GM18858 (cell line): ENCODE measurements around the gene COL4A3.
A peak's percentile ranks its signal among the peaks of the same experiment; 100 is the strongest.

ENCODE experiments used
- ATAC-seq: cut with Tn5 transposase; IDR thresholded peaks from one replicate; pipeline ENCODE4 v1.9.1; 2021; ENCODE audit not compliant: unreplicated experiment

Gene COL4A3

DNA sequence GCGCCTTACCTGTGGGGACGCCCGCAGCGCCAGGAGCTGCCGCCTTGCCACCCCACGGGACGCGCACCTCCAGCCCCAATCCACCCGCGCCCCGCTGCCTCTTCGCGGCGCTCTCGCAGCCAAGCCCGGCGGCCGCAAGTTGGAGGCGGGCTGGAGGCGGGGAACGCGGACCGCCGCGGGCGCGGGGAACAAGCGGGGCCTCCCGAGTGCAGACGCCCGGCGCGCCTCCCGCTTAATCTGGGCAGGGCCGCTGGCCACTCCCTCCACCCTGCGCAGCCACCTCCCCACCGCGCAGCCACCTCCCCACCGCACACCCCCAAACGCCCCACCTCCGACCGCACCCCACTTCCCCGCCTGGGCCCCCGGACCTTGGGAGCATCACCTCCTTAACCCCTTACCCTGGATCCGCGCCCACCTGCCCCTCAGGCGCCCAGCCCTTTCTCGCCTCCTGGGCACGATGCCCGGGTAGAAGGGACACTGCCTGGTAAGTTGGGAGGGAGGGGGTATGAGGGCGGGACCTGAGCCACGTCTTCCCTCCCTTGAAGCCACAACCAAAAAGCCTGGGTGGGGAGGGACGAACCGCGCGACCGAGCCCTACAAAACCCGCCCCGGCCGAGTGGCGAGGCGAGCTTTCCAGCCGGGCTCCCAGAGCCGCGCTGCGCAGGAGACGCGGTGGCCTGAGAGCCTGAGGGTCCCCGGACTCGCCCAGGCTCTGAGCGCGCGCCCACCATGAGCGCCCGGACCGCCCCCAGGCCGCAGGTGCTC is at the start of gene COL4A3, which contains the start of gene COL4A4:
COL4A3 (plus strand) TSS at position 627 of the 765 bp plus-strand sequence; CDS start at position 730, 103 bp downstream.
COL4A4 (minus strand) TSS at position 208 of the 765 bp plus-strand sequence. CDS start 16,722 bp downstream, outside the sequence.
- ATAC-seq = peak; percentile 37

DNA sequence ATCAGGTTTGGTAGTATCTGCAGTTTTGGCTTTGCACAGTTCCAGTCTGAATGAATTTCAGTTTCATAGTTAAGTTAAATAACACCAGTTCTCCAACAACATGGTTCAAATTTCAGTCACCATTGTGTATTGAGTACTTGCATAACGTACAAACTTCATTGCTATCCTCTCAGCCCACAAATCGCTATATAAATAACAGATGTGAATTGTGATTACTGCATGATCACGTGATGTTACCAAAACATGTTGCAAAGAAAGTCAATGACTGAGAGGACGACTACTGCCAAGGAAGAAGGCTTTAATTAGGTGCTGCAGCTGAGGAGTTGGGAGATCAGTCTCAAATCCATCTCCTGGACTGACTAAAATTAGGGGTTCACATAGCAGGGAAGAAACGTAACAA is 48.7 kb upstream of the COL4A3 start:
- no peak for ATAC-seq

DNA sequence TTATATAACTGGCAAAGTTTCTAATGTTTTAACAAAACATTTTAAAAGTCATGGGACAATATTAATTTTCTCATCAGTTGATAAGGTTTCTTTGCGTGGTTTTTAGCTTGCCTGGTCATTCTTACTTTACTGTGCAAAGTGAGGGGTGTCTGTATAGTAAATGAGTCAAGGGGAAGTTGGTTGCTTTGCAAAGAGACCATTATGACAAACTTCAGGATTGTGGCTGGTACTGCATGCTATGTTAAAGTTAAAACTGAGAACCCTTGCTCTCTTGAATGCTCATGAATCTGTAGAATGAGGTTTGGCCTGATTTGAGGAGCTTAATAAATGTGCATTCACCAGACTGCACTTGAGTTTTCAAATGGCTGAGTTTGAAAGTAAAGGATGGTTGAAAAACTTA is 47.4 kb upstream of the COL4A3 start:
- peak; percentile 43 for ATAC-seq

DNA sequence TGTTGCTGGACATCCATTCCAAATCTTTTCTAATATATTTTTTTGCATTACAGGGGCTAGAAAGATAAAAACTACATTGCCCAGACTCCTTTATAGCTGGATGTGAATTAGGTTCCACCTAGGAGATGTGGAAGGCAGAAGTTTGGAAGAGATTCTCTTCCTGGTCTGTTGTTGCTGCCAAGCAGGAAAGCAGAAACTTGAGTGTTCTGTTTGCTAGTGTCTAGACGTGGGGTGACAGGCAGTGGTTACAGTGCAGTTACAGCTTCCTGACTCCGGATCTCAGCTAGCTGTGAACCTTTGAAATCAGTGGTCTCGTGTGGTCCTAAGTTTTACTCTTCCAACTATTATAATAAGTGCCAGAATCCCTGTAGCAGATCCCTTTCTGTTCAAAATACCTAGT is 46.6 kb upstream of the COL4A3 start:
- no peak for ATAC-seq

DNA sequence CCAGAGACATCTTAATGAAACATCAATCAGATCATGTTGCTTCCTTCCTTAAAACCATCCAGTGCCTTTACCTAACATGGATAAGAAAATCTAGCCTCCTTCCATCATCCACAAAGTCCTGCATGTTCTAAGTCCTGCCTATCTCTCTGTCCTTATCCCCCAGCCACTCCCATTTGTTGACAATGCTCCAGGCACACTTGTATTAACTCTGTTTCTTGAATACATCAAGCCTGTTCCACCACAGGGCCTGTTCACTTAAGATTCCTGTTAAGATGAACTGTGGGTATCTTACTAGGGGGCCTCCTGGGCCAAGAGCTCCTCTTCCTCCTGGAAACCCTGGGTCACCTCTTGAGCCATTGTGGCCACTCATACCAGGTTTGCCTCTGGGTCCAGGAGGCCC is 46.1 kb upstream of the COL4A3 start:
- no peak for ATAC-seq

DNA sequence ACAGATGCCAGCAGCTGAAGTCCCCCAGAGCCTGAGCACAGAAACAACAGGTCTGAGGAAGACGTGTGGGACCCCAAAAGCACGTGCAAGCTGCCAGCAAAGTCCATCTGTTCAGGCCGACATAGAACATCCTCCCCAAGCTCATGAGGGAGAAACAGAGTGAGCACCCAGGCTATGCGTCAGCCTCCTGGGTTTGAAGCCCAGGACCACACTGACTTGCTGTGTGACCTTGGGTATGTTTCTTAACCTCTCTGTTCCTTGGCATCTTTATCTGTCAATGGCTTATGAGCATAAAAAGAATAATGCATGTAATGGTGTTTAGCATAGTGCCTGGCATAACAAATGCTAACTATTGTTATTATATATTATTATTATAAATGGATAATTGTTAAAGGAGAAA is 40.7 kb upstream of the COL4A3 start:
- no peak for ATAC-seq

DNA sequence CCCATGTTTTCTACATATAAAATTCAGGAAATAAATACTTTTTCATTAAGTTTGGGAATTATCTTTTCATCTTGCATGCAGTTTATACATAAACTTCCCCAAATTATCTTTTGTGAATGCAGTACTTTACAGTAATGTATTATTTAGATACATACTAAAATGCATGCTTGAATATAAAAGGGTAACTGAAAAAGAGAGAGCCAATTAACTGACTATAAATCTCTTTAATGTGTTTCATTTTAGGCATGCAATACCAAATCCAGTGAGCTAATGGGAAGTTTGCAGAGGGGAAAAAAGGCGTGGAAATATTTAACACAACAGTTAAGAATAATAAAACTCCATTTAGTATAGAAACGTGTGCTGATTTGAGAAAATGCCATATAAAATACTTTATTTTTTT is 39.6 kb upstream of the COL4A3 start:
- no peak for ATAC-seq

DNA sequence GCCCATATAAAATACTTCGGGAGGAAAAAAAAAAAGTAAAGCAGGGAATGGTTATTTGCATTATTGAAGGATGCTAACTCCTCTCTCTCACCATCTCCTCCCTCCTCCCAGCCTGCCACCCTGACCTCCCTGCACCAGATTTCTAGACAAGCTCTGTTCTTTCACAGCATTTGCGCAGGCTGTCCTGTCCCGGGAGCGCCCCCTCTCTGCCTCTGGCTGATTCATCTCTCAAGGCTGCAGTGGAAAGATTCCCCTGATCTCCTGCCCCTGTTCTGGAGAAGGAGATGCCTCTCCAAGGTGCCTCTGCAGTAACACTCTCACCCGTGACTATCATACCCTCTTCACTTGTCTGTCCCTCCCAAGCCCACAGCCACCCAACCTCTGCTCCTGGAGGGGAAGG is 38.9 kb upstream of the COL4A3 start:
- no peak for ATAC-seq

DNA sequence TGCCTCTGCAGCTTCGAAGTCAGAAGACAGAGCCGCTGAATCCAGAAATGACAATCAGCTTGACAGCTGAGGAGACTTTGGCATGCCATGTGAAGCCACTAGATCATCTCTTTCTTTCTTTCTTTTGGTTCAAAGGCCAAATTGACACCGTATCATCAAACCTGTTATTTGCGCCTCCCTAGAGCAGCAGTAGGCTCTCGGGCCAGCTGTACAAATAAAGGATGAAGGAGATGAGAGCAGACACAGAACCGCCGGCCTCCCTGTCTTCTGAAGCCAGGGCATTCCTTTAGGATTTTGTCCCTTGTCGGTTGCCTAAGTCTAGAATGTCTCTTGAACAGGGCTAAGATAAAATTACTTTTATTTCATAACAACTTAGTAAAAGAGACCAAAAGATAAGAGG is 37.2 kb upstream of the COL4A3 start:
- no peak for ATAC-seq

DNA sequence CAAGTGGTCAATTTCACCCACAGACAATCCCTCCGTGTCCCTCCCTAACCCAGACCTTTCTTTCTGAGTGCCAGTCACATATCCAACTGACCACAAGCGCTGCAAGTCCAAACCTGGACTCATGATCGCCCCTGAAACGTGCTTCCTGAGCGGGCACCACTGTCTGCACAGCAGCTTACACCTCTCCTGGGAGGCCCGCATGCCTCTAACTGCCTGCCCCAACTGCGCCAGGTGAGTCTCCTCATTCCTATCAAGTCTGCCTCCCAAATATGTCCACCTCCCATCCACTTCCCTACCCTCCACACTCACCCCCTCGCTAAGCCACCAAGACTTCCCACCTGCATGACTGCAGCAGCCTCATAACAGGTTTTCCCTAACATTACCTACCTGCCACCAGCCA is 33.8 kb upstream of the COL4A3 start:
- ATAC-seq = no peak

DNA sequence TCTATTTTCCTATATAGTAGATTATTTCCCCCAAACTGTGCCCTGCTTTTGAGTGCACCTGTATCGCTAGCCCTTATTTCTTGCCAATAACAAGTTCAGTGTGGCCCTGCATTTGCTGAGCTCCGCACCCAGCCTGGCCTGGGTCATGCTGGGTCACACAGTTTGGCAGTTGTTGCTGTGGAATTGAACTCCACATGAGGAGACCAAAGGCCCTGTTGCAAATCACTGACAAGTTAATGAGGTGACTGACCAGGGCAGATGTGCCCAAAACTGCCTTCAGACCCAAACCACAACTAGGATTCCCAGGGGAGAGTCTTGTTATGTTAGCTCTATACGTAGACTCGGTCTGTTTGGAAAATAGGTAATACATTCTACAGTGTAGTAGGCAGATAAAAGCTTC is 31.4 kb upstream of the COL4A3 start:
- ATAC-seq = no peak

DNA sequence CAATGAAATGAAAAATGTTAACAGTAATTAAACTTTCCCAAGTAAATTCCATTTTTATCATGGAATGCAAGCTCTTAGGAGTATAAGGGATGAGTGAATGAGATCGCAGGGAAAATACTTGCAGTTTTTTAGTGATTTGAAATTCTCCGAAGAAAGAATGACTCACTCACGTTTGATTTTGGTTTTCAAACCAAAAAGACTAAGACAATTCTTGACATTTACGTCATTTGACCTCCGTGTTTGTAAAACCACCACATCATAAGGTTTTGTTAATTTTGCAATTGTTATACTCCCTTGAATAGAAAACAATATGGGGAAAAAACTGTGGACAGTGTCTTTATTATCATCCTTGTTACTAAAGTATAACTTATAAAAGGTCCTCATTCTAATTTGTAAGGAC is 29.8 kb upstream of the COL4A3 start:
- ATAC-seq = no peak

DNA sequence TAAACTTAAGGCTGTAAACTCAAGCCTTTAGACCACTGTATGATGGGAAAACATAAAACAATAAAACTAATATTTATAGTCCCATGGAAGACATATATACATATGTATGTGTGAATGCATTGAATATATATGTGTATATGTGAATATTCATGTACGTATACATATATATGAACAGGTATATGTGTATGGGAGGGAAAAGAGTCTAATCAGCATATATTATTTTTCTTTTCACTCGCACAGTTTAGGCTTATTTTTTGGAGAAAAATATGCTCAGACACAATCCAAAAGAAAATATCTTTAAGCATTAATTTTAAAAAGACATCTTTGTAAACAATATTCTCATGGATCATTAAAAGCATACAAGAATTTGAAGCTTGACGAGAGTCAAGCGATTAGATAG is 23.1 kb upstream of the COL4A3 start:
- no peak for ATAC-seq

DNA sequence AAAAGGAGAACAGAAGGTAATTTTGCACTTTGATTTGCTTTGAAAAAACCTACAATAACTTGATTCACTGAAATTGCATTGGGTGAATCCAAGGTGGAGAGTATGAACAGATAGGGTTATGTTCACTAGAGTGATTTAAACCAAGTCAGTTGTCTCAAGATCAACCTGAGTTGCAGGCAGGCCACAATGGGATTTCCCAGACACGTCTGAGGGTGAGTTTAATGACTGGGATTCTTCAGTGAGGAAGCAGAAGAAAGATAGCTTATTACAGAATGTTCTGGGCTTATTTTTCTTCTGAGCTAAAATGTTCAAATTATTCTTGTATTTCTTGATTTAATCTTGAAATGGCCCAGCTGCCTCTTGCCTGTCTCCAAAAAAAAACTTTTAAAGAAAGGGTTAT is 20.5 kb upstream of the COL4A3 start:
- ATAC-seq = no peak

DNA sequence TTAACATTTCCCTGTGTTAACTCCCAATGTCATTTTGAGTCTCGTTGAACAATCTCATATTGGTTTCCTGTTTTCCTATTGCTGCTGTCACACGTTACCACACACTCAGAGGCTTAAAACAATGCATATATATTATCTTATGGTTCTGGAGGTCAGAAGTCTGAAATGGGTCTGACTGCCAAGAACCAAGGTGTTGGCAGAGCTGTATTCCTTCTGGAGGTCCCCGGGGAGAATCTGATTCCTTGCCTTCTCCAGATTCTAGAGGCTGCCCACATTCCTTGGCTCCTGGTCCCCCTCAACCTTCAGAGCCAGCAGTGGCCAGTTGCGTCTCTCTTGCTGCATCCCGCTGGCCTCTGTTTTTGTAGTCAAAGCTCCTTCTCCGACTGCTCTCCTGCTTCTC is 18.0 kb upstream of the COL4A3 start:
- no peak for ATAC-seq

DNA sequence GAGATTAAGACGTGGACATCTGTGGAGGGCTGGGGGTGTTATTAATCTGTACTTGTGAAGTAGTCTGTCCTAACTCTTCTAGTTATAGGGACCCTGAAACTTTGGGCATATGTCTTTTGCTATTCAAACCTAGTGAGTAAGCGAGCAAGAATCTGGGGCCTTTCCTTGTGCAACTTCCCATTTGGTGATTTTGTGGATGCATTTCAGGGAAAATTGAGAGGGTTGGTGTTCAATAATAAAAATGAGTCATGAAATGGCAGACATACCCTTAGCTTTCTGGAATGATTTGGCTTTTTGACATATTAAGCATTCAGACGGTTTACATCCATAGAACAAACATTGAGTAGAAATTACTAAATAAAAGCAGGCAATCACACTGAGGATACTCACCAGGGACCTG is 17.4 kb upstream of the COL4A3 start:
- ATAC-seq = no peak

DNA sequence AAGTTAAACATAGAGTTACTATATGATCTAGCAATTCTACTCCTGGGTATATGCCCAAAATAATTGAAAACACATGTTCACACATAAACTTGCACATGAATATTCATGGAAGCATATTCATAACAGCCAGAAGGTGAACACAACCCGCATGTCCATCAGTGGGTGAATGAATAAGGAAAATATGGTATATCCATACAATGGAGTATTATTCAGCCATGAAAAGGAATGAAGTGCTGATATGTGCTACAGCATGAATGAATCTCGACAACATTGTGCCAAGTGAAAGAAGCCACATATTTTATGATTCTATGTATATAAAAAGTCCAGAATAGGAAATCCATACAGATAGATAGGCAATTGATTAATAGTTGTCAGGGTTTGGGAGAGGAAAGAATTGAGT is 16.3 kb upstream of the COL4A3 start:
- no peak for ATAC-seq

DNA sequence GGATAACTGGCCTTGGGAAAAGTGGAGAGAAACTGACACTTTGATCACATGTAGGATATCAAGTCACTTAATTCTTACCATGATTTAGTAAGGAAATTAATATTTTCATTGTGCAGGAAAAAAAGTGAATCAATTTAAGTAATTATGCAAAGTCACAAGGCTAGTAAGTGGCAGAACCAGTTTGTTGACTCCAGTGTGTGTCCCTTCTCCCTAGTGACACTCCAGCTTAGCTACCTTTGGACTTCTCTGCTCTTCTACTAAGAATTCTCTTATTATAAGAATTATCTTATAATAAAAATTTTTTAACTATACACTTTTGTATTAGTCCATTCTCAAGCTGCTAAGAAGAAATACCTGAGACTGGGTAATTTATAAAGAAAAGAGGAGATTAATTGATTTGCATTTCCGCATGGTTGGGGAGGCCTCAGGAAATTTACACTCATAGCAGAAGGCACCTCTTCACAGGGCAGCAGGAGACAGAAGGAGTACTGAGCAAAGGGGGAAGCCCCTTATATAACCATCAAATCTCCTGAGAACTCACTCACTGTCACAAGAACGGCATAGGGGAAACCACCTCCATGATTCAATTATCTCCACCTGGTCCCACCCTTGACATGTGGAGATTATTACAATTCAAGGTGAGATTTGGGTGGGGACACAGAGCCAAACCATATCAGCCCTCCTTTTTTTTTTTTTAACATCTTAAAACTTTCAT is 14.0 kb upstream of the COL4A3 start:
- ATAC-seq = no peak

DNA sequence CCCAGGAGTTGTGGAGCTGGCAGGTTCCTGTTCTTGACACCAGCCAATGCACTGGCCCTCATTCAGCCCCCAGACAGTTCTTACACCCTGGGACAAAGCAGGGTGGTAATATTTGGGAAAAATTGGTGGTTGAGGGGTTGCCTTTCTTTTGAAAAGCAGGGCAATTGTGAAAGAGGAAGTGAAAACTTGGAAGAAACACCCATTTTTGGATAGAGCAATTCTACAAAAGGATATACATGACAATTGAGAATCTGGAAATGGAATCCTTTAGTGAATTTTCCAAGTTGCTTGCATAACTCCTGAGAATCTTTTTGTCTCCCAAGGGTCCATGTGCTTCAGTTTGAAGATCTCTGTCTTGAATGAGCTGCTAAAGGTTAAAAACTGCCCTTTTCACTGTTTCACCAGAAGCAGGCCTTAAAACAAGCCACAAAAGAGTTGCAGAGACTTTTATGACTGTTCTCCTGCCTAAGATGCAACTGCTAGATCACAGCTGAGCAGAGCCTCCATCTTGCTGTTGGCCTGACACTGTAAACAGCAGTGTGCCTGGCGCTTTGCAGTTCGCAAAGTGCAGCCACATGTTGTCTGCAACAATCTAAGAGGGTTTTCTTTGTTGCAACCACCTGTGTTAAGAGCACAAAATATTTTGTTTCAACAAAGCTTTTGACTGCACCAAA is 12.2 kb upstream of the COL4A3 start:
- no peak for ATAC-seq

DNA sequence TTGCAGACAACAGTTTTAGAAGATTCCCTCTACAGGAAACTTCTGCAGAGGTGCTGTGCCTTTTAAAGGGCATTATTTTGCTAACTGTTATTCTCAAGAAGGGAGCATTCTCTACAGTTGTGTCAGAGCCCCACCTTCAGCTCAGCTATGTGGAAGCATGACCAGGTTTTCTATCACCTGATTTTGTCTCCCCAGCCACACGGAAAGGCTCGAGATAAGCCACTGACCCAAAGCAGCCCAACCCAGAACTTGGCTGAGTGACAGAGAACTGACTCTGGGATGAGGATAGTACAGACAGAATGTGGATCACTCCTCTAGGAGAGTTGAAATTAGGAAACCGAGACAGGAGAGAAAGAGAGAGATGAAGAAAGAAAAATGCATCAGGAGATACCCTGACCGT is 11.1 kb upstream of the COL4A3 start:
- no peak for ATAC-seq

DNA sequence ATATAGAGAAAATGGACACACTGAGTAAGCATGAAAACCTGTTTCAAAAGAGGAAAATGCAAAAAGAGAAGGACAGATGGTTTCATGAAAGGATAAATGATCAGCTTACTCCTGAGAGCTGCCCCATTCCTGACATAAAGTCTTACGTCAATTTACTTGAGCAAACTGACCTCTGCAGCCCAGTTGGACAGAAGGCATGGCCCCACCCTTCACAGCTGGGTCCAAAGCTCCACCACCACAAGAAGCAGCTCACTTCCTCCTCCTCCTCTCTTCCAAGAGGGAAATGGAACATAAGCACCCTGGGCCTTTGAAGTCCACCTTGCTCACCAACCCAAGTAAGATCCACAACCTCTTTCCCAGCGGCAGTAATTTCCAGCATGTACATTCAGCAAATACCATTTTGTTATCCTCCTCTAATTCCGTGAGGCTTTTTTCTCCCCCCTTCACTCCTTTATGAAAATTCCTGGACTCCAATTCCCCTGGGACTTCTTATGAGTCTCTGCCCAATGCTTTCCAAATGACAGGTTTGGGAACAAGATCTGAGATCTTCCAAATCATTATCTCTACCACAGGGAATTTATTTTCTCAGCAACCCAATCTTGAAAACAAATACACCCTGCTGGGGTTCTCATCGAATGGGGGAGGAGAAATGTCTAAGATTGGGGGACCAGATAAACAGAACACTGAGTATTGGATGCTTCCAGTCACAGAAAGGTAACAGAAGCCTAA is 10.5 kb upstream of the COL4A3 start:
- ATAC-seq = no peak
